NOMO-1 (cell line): Measurements from ENCODE around the gene FAH.

ENCODE experiments used
- DNase-seq, 2 experiments: peaks; one replicate each; lab custom pipeline; 2025; ENCODE audit not compliant: unreplicated experiment in 2 of 2; lab: John Stamatoyannopoulos, UW

The FAH gene

GRCh38 chr15:80194186-80194585, 41.4 kb downstream of the FAH start:
- no peak for DNase-seq

- DNase-seq, result no peak
Observed at GRCh38 chr15:80194914-80195313, 42.1 kb downstream of the FAH start.

- no peak for DNase-seq
Observed at GRCh38 chr15:80199366-80199765, 46.6 kb downstream of the FAH start.

- no peak for DNase-seq
Observed at GRCh38 chr15:80199869-80200268, 47.1 kb downstream of the FAH start.

GRCh38 chr15:80201256-80202015, 48.6 kb downstream of the FAH start:
- no peak for DNase-seq

GRCh38 chr15:80202016-80202315, 49.2 kb downstream of the FAH start:
- no peak for DNase-seq

- no peak for DNase-seq
Observed at GRCh38 chr15:80202641-80203360, 50.0 kb downstream of the FAH start.

- DNase-seq, result no peak
Observed at GRCh38 chr15:80203361-80203885, 50.6 kb downstream of the FAH start.

GRCh38 chr15:80204231-80204630, 51.4 kb downstream of the FAH start:
- DNase-seq, result no peak

- DNase-seq, result no peak
Observed at GRCh38 chr15:80207887-80208286, 55.1 kb downstream of the FAH start.

GRCh38 chr15:80208758-80209734, 56.2 kb downstream of the FAH start:
- no peak for DNase-seq

GRCh38 chr15:80210611-80211573, 58.1 kb downstream of the FAH start:
- DNase-seq, result peak; percentile 57 to 87

GRCh38 chr15:80211976-80212375, 59.2 kb downstream of the FAH start:
- DNase-seq, result no peak

GRCh38 chr15:80214910-80215309, 62.1 kb downstream of the FAH start:
- DNase-seq, result no peak

- no peak for DNase-seq
Observed at GRCh38 chr15:80216141-80216540, 63.3 kb downstream of the FAH start.

- no peak for DNase-seq
Observed at GRCh38 chr15:80216911-80217310, 64.1 kb downstream of the FAH start.

GRCh38 chr15:80217327-80217900, 64.6 kb downstream of the FAH start:
- no peak for DNase-seq

- DNase-seq, result no peak
Observed at GRCh38 chr15:80219955-80220354, 67.2 kb downstream of the FAH start.

- DNase-seq, result no peak
Observed at GRCh38 chr15:80228959-80229610, 76.3 kb downstream of the FAH start.
